ENCODE measurements around the gene CCKAR. TPM values are rescaled to one million over a fixed set of nuclear protein-coding genes. Genes with fewer than 3 reads are reported as not detected.

Gene CCKAR
- total RNA-seq, 2 experiments from 2014 or later, result not detected

Other genes with a start within 250 kb of the CCKAR start
- gene RBPJ, start 169.5 kb downstream of the CCKAR start, total RNA-seq, result 100 to 1,000 TPM; 171 to 180 TPM
- 1 to 10 TPM; 5.0 to 5.3 TPM for gene TBC1D19, start 93.6 kb upstream of the CCKAR start, total RNA-seq

Measured in activated CD4-positive, alpha-beta T cell treated with anti-CD3 and anti-CD28 coated beads for 36 hours (primary cell).